Erythroblast (primary cell): ENCODE measurements around the gene KIF17.

Source experiments
- GATA1 ChIP-seq: IDR thresholded peaks from 2 replicates; pipeline ENCODE4 v1.6.1; 2011; ENCODE audit warnings: low read depth, mild to moderate bottlenecking, control low read depth, low read length, moderate library complexity
- POLR2A ChIP-seq: IDR thresholded peaks from 2 replicates; pipeline ENCODE4 v1.6.1; 2011; ENCODE audit warnings: mild to moderate bottlenecking, low read length

DNA sequence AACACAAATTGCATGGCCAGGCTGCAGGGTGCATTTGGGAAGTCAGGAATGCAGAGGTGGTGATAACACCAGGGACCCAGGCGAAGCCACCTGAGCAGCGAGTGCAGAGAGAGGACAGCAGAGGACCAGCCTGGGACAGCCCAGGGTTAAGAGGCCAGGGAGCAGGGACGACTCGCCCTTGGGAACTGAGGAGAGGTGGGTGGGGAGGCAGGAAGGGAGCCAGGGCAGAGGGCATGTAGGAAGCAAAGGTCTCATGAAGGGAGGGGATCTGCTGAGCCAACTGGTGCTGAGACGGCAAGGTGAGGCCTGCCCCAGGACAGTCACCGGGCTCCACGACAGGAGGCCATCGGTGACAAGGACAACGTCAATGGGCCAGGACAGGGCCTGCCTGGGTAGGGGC is 16.4 kb downstream of the KIF17 start:
- no peak for TF ChIP-seq POLR2A
- no peak for TF ChIP-seq GATA1
